Left forelimb (tissue), 1 donor: ENCODE data around the gene CD1C.
"Not testable (repeated sequence)": the region's sequence is repeated elsewhere in the genome, so short reads cannot be mapped to it uniquely, and the experiment has no call there.

ENCODE experiments used
- DNase-seq: peaks from one replicate; pipeline ENCODE4 v3.0.0-alpha.2; 2018; ENCODE audit warnings: low spot score

CD1C gene

DNA sequence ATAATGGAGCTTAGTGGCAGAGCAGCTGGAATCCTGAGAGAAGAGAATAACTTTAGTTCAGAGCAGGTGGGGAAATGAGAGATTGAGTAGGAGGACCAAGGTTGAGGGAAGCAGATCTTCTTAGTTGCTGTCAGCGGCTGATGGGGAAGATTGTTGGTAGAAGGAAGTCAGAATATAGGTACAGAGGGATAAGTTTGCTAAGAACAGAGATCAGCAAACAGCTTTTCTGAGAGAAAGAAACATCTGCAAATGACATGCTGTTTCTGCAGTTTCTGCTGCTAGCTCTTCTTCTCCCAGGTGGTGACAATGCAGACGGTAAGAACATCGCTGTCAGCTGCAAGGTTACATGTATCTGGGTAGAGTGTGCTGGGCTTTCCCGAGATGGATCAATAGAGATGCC is at the start of gene CD1C:
Gene CD1C (plus strand): TSS at position 113 of the 400 bp plus-strand sequence. CDS start 142 bp downstream, at position 255.
- DNase-seq, result no peak

DNA sequence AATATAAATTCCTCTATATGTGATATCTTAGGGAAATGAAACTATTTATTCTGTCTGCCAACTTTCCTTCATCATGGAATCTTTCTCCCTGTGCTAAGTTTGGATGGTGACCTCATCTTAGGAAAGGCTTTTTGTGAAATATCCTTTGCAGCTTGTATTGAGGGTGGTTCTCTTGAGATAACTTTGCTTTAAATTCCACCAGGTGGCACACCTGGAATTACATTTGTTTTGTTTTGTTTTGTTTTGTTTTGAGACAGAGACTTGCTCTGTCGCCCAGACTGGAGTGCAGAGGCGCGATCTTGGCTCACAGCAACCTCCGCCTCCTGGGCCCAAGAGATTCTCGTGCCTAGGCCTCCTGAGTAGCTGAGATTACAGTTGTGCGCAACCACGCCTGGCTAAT is 43.1 kb upstream of the CD1C start:
- DNase-seq, result no peak

DNA sequence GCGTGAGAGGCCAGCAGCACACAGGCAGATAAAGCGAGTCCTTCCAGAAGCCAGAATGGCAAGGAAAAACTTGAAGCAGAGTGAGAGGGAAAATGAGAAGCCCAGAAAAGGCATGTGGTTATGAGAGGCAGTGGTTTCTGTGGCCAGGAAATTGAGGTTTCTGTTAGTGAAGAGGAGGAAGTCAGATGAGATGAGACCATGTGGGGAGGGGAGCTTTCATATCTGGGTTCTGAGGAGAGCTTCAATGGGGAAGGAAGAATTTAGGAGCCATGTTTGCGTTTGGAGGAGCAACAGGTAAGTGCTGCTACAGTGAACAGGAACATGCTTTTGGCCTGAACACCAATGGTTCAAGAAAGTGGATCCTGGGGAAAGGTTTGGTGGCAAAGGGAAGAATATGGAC is 41.6 kb upstream of the CD1C start:
- no peak for DNase-seq

DNA sequence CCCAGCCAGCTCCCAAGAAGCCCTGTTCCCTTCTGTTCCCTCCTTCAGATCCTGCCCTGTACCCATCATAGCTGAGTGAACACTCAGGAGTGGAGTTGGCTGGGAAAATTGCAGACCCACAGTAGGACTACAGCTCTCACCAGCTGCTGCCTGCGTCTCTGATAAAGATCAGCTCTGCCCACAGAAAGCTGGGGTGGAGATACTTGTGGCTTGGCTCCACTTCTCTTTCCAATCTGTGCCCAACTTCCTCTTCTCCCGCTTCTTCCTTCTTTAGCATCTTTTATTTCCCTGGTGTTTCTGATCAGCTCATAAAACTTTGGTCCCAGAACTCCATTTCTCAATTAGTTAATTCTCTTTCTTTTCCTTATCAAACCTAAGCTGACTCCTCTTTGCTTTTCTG is 41.0 kb upstream of the CD1C start:
- no peak for DNase-seq

DNA sequence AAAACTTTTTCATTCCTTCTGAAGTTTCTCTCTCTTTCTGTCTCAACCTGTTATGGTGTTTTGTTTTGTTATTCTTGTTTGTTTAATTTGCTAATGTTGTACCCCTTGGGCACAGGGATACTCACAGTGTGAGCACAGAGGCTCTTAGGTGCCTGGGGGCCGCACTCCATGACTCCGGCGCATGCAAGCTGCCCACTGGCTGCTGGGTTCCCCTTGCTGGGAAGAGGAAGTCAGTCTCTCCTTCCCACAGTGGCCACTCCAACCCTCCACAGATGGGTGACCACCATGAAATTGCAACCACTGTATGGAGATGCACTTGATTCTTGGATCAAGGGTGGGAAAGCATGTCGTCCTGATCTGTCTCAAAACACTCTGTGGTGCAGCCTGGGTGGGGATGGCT is 40.1 kb upstream of the CD1C start:
- DNase-seq, result no peak

DNA sequence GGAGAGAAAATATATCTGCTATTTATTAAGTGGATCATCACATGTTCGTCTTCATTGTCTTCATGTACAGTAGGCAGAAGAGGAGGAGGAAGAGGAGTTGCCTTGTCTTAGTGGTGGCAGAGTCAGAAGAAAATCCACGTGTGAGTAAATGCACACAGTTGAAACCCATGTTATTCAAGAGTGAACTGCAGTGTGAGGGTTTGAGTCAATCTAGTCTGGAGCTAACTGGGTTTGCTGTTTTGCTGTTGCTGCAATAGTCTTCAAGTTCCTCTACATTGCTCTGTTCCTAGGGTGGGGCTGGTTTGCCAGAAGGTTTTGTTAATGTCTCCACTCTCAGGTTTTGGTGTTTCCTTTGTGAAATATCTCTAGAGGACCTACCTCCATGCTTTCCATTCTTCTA is 38.6 kb upstream of the CD1C start:
- no peak for DNase-seq

DNA sequence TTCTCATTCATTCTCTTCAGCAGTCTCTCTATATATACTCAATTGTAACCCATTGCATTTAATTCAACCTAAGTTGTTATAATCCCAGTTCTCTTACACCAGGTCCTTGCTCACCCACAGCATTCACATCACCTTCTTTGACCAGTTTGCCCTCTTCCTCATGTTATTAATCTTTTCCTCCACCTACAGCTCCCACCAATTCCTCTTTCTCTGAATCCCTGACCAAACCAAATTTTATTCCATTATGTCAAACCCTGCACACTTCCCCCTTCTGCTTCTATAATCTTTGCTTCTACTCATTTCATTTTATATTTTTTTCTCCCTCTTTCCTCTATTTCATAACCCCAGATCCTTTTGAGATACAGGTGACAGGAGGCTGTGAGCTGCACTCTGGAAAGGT is 34.1 kb upstream of the CD1C start:
- DNase-seq, result no peak

DNA sequence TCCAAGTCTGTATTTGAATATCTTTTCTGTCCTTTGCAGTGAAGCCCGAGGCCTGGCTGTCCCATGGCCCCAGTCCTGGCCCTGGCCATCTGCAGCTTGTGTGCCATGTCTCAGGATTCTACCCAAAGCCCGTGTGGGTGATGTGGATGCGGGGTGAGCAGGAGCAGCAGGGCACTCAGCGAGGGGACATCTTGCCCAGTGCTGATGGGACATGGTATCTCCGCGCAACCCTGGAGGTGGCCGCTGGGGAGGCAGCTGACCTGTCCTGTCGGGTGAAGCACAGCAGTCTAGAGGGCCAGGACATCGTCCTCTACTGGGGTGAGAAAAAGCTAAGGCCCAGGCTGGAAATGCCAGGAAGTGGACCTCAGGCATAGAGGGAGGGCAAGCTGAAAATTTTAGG is 33.0 kb upstream of the CD1C start:
- not testable (repeated sequence) for DNase-seq

DNA sequence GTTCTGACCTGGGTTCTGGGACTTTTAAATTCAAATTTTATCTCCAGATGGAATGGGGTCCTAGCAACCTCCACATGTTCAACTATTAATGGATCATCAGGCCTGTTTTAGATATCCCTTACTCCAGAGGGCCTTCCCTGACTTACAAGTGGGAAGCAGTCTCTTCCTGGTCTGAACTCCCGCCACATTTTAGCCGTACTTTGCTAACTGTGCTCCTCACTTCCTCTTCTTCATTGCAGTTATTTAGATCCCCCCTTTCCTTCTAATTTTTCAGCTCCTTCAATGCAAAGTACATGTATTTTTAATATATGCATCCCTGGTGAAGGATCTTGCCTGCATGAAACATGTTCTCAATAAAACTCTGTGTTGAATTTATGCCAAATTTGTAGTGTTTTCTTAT is 31.8 kb upstream of the CD1C start:
- DNase-seq, result no peak

DNA sequence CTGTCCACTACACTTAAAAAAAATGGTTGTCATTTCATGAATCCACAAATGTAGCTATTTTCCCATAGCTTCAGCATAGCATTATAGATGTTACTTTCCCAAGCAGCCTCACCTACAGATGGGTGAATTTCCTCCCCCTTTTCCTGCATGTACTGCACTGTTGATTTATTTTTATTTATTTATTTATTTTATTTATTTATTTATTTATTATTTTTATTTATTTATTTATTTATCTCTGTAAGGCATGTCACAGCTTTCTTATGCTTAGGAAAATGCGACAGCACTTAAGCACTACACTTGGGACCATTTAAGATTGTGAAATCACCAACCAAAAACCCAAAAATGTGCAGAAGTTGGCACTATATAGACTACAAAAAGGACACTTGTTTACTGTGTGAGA is 30.6 kb upstream of the CD1C start:
- no peak for DNase-seq

DNA sequence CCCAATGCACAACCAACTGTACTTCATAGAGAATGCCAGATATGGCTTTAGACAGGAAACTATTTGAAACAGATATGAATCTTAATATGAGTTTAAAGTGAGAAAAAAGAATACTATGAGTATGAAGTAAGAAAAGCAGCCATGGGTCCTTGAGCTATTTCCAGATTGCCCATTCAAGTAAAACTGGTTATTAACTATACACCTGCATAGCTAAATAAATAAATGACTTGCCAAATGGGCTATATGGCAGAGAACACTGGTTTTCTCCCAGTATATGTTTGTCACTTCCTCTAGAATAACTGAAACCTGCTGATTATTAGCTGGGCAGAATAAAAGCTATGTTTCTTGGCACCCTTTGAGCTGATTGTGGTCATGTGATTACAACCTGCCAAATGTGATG is 17.0 kb upstream of the CD1C start:
- no peak for DNase-seq

DNA sequence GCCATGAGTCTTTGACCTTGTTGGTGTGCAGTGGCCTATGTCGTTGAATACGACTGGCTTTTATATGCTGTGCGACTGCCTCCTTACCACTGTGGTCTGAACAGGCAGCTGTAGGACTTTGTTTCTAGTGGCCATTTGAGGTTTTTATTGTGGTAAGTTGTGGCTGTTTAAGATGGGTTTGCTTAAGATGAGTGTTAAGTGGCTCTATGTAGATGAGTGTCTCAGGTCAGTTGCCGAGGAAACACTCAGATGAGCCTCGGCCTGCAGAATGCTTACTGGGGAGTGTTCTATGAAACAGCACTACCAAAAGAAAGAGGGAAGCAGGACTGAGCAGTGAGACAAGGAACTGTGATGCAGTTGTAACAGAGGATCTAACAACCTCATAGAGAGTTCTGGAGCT is 14.9 kb upstream of the CD1C start:
- no peak for DNase-seq

DNA sequence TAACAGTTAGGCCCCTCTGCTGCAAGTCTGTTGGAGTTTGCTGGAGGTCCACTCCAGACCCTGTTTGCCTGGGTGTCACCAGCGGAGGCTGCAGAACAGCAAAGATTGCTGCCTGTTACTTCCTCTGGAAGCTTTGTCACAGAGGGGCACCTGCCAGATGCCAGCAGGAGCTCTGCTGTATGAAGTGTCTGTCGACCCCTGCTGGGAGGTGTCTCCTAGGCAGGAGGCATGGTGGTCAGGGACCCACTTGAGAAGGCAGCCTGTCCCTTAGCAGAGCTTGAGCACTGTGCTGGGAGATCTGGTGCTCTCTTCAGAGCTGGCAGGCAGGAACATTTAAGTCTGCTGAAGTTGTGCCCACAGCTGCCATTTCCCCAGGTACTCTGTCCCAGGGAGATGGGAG is 7.3 kb upstream of the CD1C start:
- DNase-seq, result not testable (repeated sequence)

DNA sequence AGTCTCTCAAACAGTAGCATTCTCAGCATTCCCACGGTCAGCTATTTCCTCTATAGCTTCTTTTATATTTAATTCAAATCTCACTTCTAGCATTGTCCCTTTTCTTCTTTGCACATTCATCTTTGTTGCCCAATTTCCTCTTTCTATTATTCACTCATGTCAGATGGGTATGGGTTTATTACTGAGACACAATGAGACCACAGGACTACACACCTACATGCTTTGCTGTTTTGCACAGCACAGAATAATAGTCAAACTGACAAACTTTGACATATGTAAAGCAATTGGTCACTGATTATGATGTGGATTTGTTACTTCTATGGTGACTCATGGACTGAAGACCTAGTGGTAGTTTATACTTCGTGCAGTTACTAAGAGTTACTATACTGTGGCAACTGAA is 5.8 kb upstream of the CD1C start:
- no peak for DNase-seq

DNA sequence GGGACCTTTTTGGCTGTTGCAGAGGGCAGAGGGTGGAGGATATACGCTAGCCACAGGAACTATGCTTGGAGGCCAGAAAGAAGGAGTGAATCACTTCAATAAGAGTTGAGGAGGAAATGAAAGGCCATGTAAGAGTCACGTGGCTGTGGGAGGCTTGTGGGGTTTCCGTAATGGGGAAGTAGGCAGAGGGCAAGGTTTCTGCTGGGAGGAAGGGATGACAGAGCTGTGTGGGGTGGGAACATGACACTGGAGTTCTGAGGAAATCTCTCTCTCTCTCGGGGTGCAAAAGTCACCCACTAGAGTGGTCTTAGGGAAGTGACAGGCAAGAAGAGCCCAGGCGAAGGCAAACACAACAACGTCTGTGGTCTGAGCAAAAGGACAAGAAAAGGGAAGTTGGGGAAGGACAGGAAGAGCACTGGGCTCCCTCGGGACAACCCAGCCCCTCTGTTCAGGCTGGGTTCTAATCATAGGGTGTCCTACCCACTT is 3.9 kb upstream of the CD1C start:
- DNase-seq, result no peak

DNA sequence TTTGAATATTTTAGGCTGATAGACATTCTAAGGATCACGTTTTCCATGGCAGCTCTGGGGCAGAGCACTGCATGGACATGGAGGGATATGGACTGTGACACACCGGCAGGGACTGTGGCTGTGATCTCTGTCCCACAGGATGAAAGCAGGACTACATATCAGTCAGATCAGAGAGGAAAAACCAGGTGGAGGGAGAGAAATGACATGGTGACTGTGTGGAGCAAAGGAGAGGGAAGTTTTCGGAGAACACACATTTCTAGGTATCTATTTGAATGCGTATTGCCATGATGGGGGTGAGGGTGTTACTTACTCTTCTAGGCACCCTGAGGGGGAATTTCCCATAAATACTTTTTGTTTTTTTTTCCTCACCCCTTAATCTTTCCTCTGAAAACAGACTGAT is 3.2 kb upstream of the CD1C start:
- DNase-seq, result no peak

DNA sequence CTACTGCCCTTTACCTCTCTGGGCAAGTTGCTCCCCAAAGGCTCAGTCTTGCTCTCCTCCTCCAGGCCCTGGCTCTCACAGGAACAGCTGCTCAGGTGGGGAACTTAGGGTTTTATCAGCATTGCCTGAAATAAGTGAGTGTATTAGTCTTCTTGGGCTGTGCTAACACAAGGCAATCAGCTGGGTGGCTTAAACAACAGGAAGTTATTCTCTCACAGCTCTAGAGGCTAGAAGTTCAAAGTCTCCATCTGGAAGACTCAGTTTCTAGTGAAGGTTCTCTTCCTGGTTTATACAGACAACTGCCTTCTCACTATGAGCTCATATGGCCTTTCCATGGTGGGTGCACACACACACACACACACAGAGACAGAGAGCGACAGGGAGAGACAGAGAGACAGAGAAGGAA is 2.8 kb upstream of the CD1C start:
- no peak for DNase-seq

DNA sequence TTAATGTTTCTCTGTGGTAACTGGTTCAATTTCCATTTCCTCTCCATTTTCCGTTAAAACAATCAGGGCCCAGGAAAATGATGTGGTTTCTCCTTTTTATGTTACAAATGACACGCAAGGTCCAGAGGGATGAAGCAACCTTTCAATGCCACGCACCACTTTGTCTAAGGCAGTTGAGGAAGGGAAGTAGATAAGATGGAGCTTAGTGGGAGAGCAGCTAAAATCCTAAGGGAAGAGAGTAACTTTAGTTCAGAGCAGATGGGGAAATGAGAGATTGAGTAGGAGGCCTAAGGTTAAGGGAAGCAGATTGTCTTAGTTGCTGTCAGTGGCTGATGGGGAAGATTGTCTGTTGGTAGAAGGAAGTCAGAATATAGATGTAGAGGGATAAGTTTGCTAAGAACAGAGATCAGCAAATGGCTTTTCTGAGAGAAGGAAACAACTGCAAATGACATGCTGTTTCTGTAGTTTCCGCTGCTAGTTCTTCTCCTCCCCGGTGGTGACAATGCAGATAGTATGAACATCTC is 660 bp downstream of the CD1C start:
- no peak for DNase-seq

DNA sequence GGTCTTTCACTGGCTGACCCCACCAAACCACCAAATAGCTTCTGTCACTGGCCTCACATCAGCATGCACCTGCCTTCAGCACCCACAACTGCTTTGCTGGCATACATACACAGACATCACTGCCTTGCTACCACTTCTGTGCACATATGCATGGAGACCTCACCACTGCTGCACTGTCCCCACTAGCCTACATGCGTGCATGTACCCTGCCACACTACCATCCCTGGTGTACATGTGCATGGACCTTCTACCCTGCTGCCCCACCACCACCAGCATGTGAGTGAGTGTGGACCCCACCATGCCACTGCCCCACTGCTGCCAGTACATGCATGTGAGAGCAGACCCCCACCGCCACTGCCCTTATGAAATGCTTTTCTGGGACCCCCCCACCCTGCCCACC is 6.1 kb downstream of the CD1C start:
- DNase-seq, result no peak

DNA sequence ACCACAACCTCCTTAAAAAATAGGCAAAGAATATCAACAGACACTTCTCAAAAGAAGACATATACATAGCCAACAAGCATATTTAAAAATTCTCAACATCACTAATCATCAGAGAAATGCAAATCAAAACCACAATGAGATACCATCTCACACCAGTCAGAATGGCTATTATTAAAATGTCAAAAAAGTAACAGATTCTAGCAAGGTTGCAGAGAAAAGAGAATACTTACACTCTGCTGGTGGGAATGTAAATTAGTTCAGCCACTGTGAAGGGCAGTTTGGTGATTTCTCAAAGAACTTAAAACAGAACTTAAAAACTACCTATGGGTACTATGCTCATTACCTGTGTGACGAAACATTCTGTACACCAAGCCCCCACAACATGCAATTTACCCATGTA is 20.9 kb downstream of the CD1C start:
- DNase-seq, result no peak

DNA sequence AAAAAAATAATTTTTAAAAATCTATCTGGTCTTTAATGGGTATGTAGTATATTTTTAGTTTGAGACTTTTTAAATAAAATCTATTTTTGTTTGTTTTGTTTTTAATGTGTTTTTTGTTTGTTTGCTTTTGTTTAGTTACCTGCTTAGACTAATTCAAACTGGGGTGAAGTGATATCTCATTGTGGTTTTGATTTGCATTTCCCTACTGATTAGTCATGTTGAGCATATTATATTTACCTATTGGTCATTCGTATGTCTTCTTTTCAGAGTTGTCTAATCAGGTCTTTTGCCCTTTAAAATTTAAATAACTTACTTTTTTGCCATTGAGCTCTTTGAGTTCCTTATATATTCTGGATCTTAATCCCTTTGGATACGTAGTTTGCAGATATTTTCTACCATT is 21.3 kb downstream of the CD1C start:
- DNase-seq, result no peak

DNA sequence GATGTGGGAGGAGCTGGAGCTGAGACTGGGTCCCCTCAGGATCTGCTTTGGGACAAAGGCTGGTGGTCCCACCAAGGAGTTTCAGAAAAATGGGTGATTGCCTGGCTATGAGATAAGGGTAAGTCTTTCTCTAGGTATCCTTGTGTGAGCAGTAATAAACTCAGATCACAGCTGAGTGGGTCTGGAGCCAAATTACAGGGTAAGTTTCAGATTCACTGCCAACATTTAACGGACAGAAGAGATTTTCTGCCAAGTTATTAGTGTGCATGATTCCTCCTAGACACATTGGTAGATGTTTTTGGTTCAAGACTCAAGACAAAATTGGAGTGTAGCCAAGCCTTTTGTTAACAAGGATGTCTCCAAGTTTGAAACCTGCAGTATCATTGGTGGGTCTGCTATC is 34.1 kb downstream of the CD1C start:
- DNase-seq, result no peak

DNA sequence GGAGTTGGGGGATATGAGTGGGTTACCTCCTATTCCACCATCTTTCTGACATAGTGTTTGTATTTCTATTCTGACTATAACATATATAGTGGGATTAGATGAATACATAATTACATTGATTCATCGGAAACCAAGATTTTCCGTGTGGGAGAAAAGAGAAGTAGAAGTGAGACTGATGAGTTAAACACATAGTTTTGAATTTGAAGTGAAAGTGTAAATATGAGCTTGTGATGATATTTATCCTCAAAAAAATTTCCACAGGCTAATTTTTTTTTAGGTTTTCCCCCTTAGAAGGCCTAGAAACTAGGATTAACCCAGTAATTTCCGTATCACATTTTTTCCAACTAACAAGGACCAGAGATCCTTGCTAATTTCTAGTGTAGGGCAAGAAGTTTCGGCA is 34.7 kb downstream of the CD1C start:
- no peak for DNase-seq

DNA sequence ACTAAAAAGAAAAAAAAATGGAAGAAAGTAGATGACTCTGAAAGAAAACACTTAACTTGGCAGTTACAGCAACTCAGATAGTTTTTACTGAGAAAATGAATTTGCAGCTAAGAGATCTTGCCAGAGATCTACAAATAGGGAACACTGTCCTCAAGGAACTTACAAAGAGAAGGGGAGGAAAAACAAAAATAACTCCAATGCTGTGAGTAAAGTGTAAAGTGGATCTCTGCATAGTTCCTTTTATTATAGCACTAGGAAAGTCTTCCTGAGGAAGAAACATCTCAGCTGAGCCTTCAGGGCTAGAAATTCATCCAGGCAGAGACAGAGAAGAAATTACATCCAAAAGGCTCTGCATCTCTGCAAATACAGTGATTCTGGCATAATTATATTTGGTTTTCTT is 37.8 kb downstream of the CD1C start:
- DNase-seq, result no peak

DNA sequence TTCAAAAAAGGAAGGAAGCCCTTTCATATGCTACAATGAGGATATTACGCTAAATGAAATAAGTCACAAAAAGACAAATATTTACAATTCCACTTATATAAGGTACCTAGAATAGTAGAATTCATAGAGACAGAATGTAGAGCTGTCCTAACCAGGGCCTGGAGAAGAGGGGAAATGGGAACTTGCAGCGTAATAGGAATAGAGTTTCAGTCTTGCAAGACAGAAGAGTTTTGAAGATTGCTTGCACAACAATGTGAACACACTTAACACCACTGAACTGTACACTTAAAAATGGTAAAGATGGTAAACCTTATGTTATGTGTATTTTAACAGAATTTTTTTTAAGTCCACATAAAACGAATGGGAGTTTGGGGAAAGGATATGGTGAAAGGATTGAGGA is 38.7 kb downstream of the CD1C start:
- no peak for DNase-seq
